ENCODE results near the gene DLX3. TPM values are rescaled to one million over a fixed set of nuclear protein-coding genes. Genes with fewer than 3 reads are reported as not detected.

Gene DLX3
- total and polyA plus RNA-seq, 4 donors: not detected

- DNase-seq (ENCODE audit: low spot score): no peak
- Histone ChIP-seq H3K4me3 (ENCODE audit: low read depth in 1 of 3, low read length in 3 of 3) (no peak overlapping the region), H3K27me3 (ENCODE audit: control insufficient read depth in 4 of 4, insufficient read depth in 4 of 4, low read length in 3 of 4) (peaks cover 0 to 18% (median 4%) of the 10 kb centered on the region in 4 donors), H3K27ac (ENCODE audit: low read depth in 1 of 2, low read length in 2 of 2) (no peak overlapping the region), H3K36me3 (ENCODE audit: control insufficient read depth in 4 of 4, insufficient read depth in 3 of 4, low read depth in 1 of 4, low read length in 3 of 4) (no peaks in the 10 kb centered on the region), H3K9ac (ENCODE audit: low read depth in 1 of 2, low read length in 2 of 2) (no peak overlapping the region), H3K9me3 (ENCODE audit: control insufficient read depth in 4 of 4, low read length in 3 of 4) (no peaks in the 10 kb centered on the region), H3K4me1 (ENCODE audit: control insufficient read depth in 4 of 4, insufficient read depth in 4 of 4, low read length in 3 of 4) (no peaks in the 10 kb centered on the region)
- no peak for TF ChIP-seq NR2F2 (IDR thresholded peaks at IDR 0.05)
- no peak for TF ChIP-seq ZBTB33 (IDR thresholded peaks at IDR 0.05)
- no peak for TF ChIP-seq SP1 (IDR thresholded peaks at IDR 0.05)
- TF ChIP-seq YY1 (IDR thresholded peaks at IDR 0.05): no peak
- no peak for TF ChIP-seq TAF1 (conservative IDR thresholded peaks at IDR 0.05)
- no peak for TF ChIP-seq GABPA (IDR thresholded peaks at IDR 0.05 in 1 of 2, conservative IDR thresholded peaks at IDR 0.05 in 1 of 2)
- no peak for TF ChIP-seq FOXA2 (IDR thresholded peaks at IDR 0.05)
- TF ChIP-seq EGR1 (IDR thresholded peaks at IDR 0.05; ENCODE audit: low read depth in 2 of 2): no peak
- TF ChIP-seq ATF3 (IDR thresholded peaks at IDR 0.05): no peak
- no peak for TF ChIP-seq JUND (IDR thresholded peaks at IDR 0.05)
- no peak for TF ChIP-seq MAX (IDR thresholded peaks at IDR 0.05)
- TF ChIP-seq CTCF (IDR thresholded peaks at IDR 0.05; ENCODE audit: low read depth, low read length, missing input control): no peak
- 65% methylated on average over 8 of the region's 8 CpGs for WGBS
Measured at GRCh38 chr17:49946208-49946607, 48.8 kb downstream of the DLX3 start.

- Histone ChIP-seq H3K9ac (ENCODE audit: low read depth in 1 of 2, low read length in 2 of 2) (no peak overlapping the region), H3K27me3 (ENCODE audit: control insufficient read depth in 4 of 4, insufficient read depth in 4 of 4, low read length in 3 of 4) (peaks cover 0 to 13% (median 3%) of the 10 kb centered on the region in 4 donors), H3K4me1 (ENCODE audit: control insufficient read depth in 4 of 4, insufficient read depth in 4 of 4, low read length in 3 of 4) (no peaks in the 10 kb centered on the region), H3K36me3 (ENCODE audit: control insufficient read depth in 4 of 4, insufficient read depth in 3 of 4, low read depth in 1 of 4, low read length in 3 of 4) (no peaks in the 10 kb centered on the region), H3K4me3 (ENCODE audit: low read depth in 1 of 3, low read length in 3 of 3) (no peak overlapping the region), H3K27ac (ENCODE audit: low read depth in 1 of 2, low read length in 2 of 2) (no peak overlapping the region), H3K9me3 (ENCODE audit: control insufficient read depth in 4 of 4, low read length in 3 of 4) (no peaks in the 10 kb centered on the region)
- no peak for DNase-seq (ENCODE audit: low spot score)
- TF ChIP-seq FOXA1 (IDR thresholded peaks at IDR 0.05) (no peak), ZBTB33 (IDR thresholded peaks at IDR 0.05) (no peak), EGR1 (IDR thresholded peaks at IDR 0.05; ENCODE audit: low read depth in 2 of 2) (no peak), NR2F2 (IDR thresholded peaks at IDR 0.05) (no peak), FOXA2 (IDR thresholded peaks at IDR 0.05) (no peak), YY1 (IDR thresholded peaks at IDR 0.05) (no peak), GABPA (IDR thresholded peaks at IDR 0.05 in 1 of 2, conservative IDR thresholded peaks at IDR 0.05 in 1 of 2) (no peak), RXRA (IDR thresholded peaks at IDR 0.05) (no peak), MAX (IDR thresholded peaks at IDR 0.05) (no peak), SP1 (IDR thresholded peaks at IDR 0.05) (no peak), CTCF (IDR thresholded peaks at IDR 0.05; ENCODE audit: low read depth, low read length, missing input control) (no peak), TAF1 (conservative IDR thresholded peaks at IDR 0.05) (no peak)
- 26% methylated on average over 26 of the region's 26 CpGs for WGBS
Measured at GRCh38 chr17:49944273-49944870, 50.7 kb downstream of the DLX3 start.
